WI38 (cell line): ENCODE data around the gene COL6A3.
A peak's percentile ranks its signal among the peaks of the same experiment; 100 is the strongest.

Experiments used
- H3K4me3 ChIP-seq: 2 replicates; pipeline ENCODE4 v1.5.1; 2011; ENCODE audit warnings: low read depth, mild to moderate bottlenecking, control low read depth, low read length
- TF ChIP-seq, protein P1 (sequence below): IDR thresholded peaks from 2 replicates; pipeline ENCODE4 v1.5.1; 2012; ENCODE audit warnings: low read depth, mild to moderate bottlenecking, control low read depth, low read length

The COL6A3 gene

DNA sequence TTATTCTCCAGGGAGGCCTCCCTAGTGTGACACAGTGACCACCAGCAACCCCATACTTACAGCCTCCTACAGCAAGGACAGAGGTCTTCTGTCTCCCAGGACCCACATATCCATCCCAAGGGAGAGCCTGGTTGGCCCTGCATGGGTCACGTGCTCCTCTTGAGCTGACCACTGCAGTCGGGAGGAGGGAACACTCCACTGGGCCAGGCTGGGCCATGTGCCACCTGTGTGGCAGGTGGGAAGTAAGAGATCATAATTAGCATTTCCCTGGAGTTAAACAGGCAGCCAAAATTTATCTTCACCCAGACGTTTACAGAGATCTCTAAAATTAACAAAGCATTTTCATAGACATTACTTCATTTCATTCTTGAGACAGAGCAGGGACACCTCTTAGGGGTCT, 39.7 kb upstream of the COL6A3 start:
- TF ChIP-seq, protein P1, sequence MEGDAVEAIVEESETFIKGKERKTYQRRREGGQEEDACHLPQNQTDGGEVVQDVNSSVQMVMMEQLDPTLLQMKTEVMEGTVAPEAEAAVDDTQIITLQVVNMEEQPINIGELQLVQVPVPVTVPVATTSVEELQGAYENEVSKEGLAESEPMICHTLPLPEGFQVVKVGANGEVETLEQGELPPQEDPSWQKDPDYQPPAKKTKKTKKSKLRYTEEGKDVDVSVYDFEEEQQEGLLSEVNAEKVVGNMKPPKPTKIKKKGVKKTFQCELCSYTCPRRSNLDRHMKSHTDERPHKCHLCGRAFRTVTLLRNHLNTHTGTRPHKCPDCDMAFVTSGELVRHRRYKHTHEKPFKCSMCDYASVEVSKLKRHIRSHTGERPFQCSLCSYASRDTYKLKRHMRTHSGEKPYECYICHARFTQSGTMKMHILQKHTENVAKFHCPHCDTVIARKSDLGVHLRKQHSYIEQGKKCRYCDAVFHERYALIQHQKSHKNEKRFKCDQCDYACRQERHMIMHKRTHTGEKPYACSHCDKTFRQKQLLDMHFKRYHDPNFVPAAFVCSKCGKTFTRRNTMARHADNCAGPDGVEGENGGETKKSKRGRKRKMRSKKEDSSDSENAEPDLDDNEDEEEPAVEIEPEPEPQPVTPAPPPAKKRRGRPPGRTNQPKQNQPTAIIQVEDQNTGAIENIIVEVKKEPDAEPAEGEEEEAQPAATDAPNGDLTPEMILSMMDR, result no peak
- no peak overlapping the region for H3K4me3 ChIP-seq

DNA sequence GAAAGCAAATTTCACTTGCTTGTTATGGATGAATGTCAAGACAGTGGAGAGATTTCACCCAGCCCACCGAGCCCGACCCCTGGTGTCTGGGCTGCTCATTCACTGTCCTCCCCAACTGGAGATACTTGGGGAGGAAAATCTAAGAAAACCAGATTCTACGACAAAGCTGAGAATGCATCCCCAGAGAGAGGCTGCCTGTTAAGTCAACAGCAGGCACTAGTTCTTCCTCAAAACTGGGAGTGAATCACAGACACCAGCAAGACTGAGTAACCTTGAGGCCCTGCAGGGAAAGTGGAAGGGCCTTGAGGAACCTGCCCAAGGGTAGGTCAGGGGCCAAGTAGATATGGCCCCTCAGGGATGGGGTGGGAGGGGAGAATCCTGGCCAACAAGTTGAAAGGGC, 38.9 kb upstream of the COL6A3 start:
- H3K4me3 ChIP-seq, result no peak overlapping the region
- TF ChIP-seq, protein P1, result no peak

DNA sequence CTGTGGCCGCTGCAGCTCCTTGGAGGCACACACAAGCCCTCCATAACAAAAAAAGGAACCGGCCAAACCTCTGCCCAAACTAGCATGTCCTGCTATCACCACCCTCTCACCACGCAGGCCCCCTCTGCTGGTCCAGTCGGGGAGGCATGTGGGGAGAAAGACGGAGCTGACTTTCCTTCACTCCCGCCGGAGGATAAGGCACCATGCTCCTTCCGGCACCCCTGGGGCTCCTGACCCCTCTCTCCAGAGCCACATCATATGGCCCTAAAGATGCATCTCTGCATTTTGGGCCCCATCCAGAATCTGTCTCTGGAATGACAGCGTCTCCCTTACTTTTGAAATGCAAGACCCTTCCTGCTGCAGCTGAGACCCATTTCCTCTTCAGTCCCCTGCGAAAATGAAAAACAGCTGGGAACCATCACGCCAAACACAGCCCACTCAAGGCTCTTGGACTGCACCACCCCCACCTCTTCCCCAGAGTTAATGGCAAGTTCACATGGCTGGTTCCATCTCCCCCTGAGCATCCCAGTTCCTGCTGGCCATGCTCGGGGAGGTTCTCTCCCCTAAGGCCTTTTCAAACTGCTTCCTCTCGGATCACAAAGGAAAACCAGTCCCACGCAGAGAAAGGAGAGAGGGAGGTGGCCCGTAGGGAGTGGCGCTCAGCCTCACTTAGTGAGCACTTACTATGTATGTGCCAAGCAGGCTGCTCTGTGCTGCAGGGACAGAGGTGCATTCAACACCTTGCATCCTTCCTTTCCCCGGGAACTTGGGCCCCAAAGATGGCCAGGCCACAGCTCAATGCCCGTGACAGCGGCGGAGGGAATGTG, 37.9 kb upstream of the COL6A3 start:
- H3K4me3 ChIP-seq, result no peak overlapping the region
- TF ChIP-seq, protein P1, result peak; percentile 54

DNA sequence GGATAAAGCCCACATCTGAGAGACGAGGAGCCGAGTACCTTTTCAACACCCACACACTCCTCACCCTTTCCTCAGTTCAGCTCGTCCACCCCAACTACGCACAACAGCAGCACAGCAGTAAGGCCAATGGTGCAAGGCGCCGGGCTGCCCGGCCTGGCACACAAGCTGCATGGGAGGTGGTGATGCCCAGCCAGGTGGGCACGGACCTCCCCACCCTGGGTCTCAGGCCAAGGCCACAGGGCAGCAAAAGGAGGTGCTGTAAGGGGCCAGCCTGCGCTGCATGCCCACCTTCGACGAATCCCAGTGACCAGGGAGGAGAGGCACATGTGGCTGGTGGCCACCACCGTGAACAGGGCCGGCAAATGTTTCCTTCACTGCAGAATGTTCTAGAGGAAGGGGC, 36.6 kb upstream of the COL6A3 start:
- no peak overlapping the region for H3K4me3 ChIP-seq
- TF ChIP-seq, protein P1, result no peak

DNA sequence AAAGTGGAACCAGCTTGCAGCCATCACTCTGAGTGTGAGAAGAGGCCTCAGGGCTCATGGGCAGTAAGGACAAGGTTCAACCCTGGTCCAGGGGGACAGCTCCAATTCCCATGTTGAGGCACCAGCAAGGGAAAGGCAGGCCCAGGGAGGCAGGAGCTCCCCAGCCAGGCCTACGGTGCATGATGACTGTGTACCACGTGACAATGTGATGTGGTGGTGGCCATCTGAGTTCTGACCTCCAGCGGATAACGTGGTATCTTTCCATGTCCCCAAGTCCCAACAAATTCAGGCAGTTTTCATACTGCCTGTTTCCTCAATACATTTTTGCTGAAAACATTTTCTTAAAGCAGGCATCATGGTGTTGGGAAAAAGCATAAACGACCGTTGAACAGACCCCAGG, 36.1 kb upstream of the COL6A3 start:
- TF ChIP-seq, protein P1, result no peak
- H3K4me3 ChIP-seq, result no peak overlapping the region

DNA sequence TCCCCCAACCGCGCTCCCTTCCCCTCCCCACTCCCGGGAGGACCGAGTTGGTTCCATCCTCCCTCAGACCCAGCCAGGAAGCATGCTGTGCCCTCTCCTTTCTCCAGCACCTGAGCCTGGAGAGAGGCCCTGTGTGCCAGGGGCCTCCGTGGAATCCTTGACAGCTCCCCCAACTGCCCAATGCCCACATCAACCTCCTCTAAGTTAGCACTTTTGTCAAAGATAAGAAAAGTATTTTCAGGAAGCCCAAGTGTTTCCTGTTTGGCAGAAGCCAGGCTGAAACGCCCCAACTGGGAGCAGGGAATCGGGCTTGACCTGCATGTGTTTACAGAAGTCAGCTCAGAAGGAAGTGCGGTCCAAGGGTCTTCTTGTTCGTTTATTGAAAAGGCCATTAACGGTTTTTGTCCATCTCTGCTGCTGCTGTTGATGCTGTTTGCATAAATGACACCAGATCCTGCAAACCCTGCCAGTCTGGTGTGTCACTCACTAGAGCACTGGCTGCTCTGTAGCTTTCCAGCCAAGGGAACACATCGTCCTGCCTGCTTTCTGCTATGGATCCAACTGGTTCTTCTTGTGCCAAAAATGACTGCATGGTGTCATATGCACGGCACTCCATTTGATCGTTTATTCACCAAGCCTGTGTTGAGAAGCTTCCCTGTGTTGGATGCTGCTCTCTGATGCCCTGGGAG, 35.4 kb upstream of the COL6A3 start:
- TF ChIP-seq, protein P1, result no peak

DNA sequence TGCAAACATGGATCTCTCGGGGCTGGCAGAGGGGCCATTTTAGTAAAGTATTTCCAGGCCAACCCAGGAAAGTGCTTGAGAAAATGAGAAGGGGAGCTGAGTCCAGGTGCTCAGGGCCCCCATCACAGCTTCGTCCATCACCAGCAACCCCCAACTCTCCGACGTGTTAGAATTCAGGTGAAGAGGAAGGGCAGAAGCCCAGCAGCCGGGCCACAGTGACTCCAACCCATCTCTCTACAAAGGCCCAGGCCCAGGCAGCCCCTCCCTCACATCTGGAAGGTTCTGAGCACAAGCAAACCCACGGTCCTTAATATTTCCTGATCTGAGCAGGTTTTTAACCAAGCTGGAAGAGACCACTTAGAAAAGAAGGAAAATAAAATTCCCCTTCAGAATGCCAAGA, 34.7 kb upstream of the COL6A3 start:
- TF ChIP-seq, protein P1, result no peak
- H3K4me3 ChIP-seq, result no peak overlapping the region

More for the DNA sequence above, 35.4 kb upstream of the COL6A3 start:
- no peak overlapping the region for H3K4me3 ChIP-seq
